ENCODE data around the gene ABO. TPM values are rescaled to one million over a fixed set of nuclear protein-coding genes. Genes with fewer than 3 reads are reported as not detected.

ABO gene
- total and polyA plus RNA-seq, 2 of the 8 experiments (the other 6 are each of a cell fraction or from before 2014, with no cell fraction given), result 0.03 TPM; not detected in 1

DNA sequence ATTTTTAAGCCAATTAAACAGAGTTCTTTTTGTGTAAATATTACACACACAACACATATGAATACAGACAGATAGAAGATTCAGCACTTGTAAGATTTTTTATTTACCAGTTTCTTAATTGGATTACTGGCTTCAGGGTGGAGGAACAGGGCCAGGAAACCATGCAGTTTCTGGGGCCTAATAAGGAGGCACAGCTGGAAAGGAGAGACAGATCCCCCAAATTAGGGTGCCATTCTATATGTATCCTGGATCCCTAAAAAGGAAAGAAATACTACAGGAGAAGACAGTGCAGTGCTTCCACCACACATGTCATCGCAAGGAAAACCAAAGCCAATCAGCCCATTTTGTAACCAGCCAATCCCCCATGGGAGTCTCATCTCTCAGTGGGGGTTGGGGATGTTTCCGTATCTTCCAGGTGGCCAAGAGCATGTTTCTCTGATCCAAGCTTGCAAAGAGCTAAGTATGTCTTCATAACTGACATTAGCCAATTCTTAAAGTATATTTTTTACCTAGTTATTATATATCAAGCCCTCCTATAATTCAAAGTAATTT is 15.8 kb upstream of the ABO start (continued):
- no peak for TF ChIP-seq SP1 (IDR thresholded peaks at IDR 0.05; ENCODE audit: low read depth, low read length)
- TF ChIP-seq CBX8 (IDR thresholded peaks at IDR 0.05; ENCODE audit: borderline replicate concordance, low read depth, low read length), result no peak
- TF ChIP-seq, protein P1, sequence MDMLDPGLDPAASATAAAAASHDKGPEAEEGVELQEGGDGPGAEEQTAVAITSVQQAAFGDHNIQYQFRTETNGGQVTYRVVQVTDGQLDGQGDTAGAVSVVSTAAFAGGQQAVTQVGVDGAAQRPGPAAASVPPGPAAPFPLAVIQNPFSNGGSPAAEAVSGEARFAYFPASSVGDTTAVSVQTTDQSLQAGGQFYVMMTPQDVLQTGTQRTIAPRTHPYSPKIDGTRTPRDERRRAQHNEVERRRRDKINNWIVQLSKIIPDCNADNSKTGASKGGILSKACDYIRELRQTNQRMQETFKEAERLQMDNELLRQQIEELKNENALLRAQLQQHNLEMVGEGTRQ (IDR thresholded peaks at IDR 0.05; ENCODE audit: low read length), result no peak
- TF ChIP-seq KDM5A (IDR thresholded peaks at IDR 0.05; ENCODE audit: low read length), result no peak
- no peak for TF ChIP-seq RFX5 (IDR thresholded peaks at IDR 0.05; ENCODE audit: borderline replicate concordance, low read depth, low read length)
- TF ChIP-seq EZH2 (IDR thresholded peaks at IDR 0.05; ENCODE audit: low read depth, low read length, severe bottlenecking), result no peak
